ENCODE measurements around the gene KDF1.

DNA sequence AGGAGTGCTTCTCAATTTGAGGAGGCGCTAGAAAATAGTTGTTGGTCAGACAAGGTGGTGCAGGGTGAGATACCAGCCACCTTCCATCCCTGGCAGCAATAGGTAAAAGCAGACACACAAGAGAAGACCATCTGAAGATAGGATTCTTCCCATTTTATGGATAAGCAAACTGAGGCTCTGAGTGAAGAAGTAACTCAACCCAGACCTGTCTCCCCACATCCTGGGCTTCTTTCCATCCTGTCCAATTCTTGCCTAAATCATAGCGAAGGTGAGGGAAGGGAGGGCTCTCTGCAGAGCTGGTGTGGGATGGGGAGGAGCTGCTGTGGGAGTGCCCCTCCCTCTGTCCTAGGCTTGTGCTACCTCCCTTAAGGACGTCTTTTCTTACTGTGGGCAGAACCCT, 11.3 kb upstream of the KDF1 start:
- TF ChIP-seq, protein P1, sequence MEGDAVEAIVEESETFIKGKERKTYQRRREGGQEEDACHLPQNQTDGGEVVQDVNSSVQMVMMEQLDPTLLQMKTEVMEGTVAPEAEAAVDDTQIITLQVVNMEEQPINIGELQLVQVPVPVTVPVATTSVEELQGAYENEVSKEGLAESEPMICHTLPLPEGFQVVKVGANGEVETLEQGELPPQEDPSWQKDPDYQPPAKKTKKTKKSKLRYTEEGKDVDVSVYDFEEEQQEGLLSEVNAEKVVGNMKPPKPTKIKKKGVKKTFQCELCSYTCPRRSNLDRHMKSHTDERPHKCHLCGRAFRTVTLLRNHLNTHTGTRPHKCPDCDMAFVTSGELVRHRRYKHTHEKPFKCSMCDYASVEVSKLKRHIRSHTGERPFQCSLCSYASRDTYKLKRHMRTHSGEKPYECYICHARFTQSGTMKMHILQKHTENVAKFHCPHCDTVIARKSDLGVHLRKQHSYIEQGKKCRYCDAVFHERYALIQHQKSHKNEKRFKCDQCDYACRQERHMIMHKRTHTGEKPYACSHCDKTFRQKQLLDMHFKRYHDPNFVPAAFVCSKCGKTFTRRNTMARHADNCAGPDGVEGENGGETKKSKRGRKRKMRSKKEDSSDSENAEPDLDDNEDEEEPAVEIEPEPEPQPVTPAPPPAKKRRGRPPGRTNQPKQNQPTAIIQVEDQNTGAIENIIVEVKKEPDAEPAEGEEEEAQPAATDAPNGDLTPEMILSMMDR (IDR thresholded peaks at IDR 0.05 in 4 of 5, conservative IDR thresholded peaks at IDR 0.05 in 1 of 5) = no peak
- no peak for TF ChIP-seq POLR2A (IDR thresholded peaks at IDR 0.05)

Measured in gastrocnemius medialis (tissue), 4 donors.